H9 (cell line): ENCODE measurements around the gene ANO2. TPM values are rescaled to one million over a fixed set of nuclear protein-coding genes. Genes with fewer than 3 reads are reported as not detected.

Source experiments
- DNase-seq: peaks from one replicate; pipeline ENCODE4 v3.0.0-alpha.2; 2017
- H2AFZ ChIP-seq: one replicate; pipeline ENCODE4 v1.6.1; 2013; ENCODE audit warnings: mild to moderate bottlenecking, low read length, control low read depth, moderate library complexity
- H2AK5ac ChIP-seq: 2 replicates; pipeline ENCODE4 v1.6.1; 2013; ENCODE audit warnings: low read length, control low read depth, mixed read lengths; ENCODE audit not compliant: insufficient read length
- H2BK120ac ChIP-seq: one replicate; pipeline ENCODE4 v1.6.1; 2013; ENCODE audit warnings: low read depth, mild to moderate bottlenecking, low read length, control low read depth, inconsistent platforms; ENCODE audit not compliant: poor library complexity, severe bottlenecking
- H2BK12ac ChIP-seq: 2 replicates; pipeline ENCODE4 v1.6.1; 2013; ENCODE audit warnings: low read length, control low read depth, mixed read lengths, low read depth; ENCODE audit not compliant: insufficient read length
- H2BK15ac ChIP-seq: 2 replicates; pipeline ENCODE4 v1.6.1; 2013; ENCODE audit warnings: low read depth, low read length, control low read depth
- H2BK20ac ChIP-seq: one replicate; pipeline ENCODE4 v1.6.1; 2013; ENCODE audit warnings: low read depth, mild to moderate bottlenecking, low read length, control low read depth, inconsistent platforms; ENCODE audit not compliant: poor library complexity, severe bottlenecking
- H2BK5ac ChIP-seq: 2 replicates; pipeline ENCODE4 v1.6.1; 2013; ENCODE audit warnings: low read length, control low read depth, mixed read lengths; ENCODE audit not compliant: insufficient read length
- H3K14ac ChIP-seq: 2 replicates; pipeline ENCODE4 v1.6.1; 2013; ENCODE audit warnings: low read length, control low read depth; ENCODE audit not compliant: insufficient read depth
- H3K18ac ChIP-seq: 2 replicates; pipeline ENCODE4 v1.6.1; 2013; ENCODE audit warnings: low read depth, mild to moderate bottlenecking, mixed read lengths, low read length, control low read depth; ENCODE audit not compliant: insufficient read length
- H3K23ac ChIP-seq: 2 replicates; pipeline ENCODE4 v1.6.1; 2013; ENCODE audit warnings: low read length, control low read depth, mixed read lengths, low read depth; ENCODE audit not compliant: insufficient read length
- H3K23me2 ChIP-seq: 2 replicates; pipeline ENCODE4 v1.6.1; 2013; ENCODE audit warnings: low read depth, mild to moderate bottlenecking, mixed read lengths, low read length, control low read depth; ENCODE audit not compliant: insufficient read length, poor library complexity, severe bottlenecking
- H3K27ac ChIP-seq: 2 replicates; pipeline ENCODE4 v1.5.1; 2013; ENCODE audit warnings: low read length, control low read depth, mixed read lengths, low read depth; ENCODE audit not compliant: insufficient read length
- H3K27me3 ChIP-seq: 2 replicates; pipeline ENCODE4 v1.6.1; 2013; ENCODE audit warnings: low read length, control low read depth, inconsistent platforms; ENCODE audit not compliant: insufficient read depth
- H3K4ac ChIP-seq: 2 replicates; pipeline ENCODE4 v1.6.1; 2013; ENCODE audit warnings: low read depth, mild to moderate bottlenecking, control low read depth, inconsistent platforms, low read length, moderate library complexity
- H3K4me1 ChIP-seq: 2 replicates; pipeline ENCODE4 v1.6.1; 2013; ENCODE audit warnings: low read length, control low read depth, inconsistent platforms; ENCODE audit not compliant: insufficient read depth
- H3K4me2 ChIP-seq: 2 replicates; pipeline ENCODE4 v1.6.1; 2013; ENCODE audit warnings: low read length, control low read depth, mixed read lengths; ENCODE audit not compliant: insufficient read length, insufficient read depth
- H3K56ac ChIP-seq: 2 replicates; pipeline ENCODE4 v1.6.1; 2013; ENCODE audit warnings: low read depth, mild to moderate bottlenecking, mixed read lengths, low read length, control low read depth; ENCODE audit not compliant: insufficient read length
- H3K79me1 ChIP-seq: 2 replicates; pipeline ENCODE4 v1.6.1; 2013; ENCODE audit warnings: low read depth, mild to moderate bottlenecking, moderate library complexity, low read length, control low read depth, inconsistent platforms; ENCODE audit not compliant: insufficient read depth, poor library complexity, severe bottlenecking
- H3K79me2 ChIP-seq: 2 replicates; pipeline ENCODE4 v1.6.1; 2013; ENCODE audit warnings: low read length, control low read depth, inconsistent platforms; ENCODE audit not compliant: insufficient read depth
- H3K9ac ChIP-seq: 2 replicates; pipeline ENCODE4 v1.6.1; 2013; ENCODE audit warnings: low read length, control low read depth, mixed read lengths; ENCODE audit not compliant: insufficient read length; ENCODE audit errors: extremely low read depth
- H3K9me3 ChIP-seq: one replicate; pipeline ENCODE4 v1.6.1; 2013; ENCODE audit warnings: low read depth, low read length, inconsistent platforms; ENCODE audit not compliant: control insufficient read depth
- H3T11ph ChIP-seq: one replicate; pipeline ENCODE4 v1.6.1; 2013; ENCODE audit warnings: mild to moderate bottlenecking, low read length, control low read depth, inconsistent platforms
- H4K20me1 ChIP-seq: one replicate; pipeline ENCODE4 v1.6.1; 2013; ENCODE audit not compliant: control insufficient read depth, insufficient read length, insufficient read depth
- H4K5ac ChIP-seq: 2 replicates; pipeline ENCODE4 v1.6.1; 2013; ENCODE audit warnings: low read depth, mild to moderate bottlenecking, mixed read lengths, low read length, control low read depth; ENCODE audit not compliant: insufficient read length
- H4K8ac ChIP-seq: replicated peaks from 2 replicates; pipeline ENCODE4 v1.6.1; 2013; ENCODE audit warnings: low read length, control low read depth, mixed read lengths, low read depth; ENCODE audit not compliant: insufficient read length
- H4K91ac ChIP-seq: 2 replicates; pipeline ENCODE4 v1.6.1; 2013; ENCODE audit warnings: low read depth, mild to moderate bottlenecking, moderate library complexity, mixed read lengths, low read length, control low read depth; ENCODE audit not compliant: insufficient read length
- H3K27ac Mint-ChIP-seq, 3 experiments: 2 replicates in 2 of 3; 3 replicates in 1 of 3; pipeline ENCODE4 v1.8.0; 2020 to 2021; ENCODE audit warnings: mixed read lengths in 3 of 3, mild to moderate bottlenecking in 1 of 3, moderate library complexity in 1 of 3
- H3K27me3 Mint-ChIP-seq: 2 replicates; pipeline ENCODE4 v1.8.0; 2021; ENCODE audit warnings: low read depth, mild to moderate bottlenecking, moderate library complexity, mixed read lengths
- H3K36me3 Mint-ChIP-seq, 3 experiments: 2 replicates in 2 of 3; 3 replicates in 1 of 3; pipeline ENCODE4 v1.8.0; 2020 to 2021; ENCODE audit warnings: low read depth in 3 of 3, mixed read lengths in 3 of 3; ENCODE audit not compliant: insufficient read depth in 1 of 3
- H3K4me1 Mint-ChIP-seq, 2 experiments: 2 replicates each; pipeline ENCODE4 v1.8.0; 2020; ENCODE audit warnings: mixed read lengths in 2 of 2
- H3K4me3 Mint-ChIP-seq, 2 experiments: 2 replicates in 1 of 2; 3 replicates in 1 of 2; pipeline ENCODE4 v1.8.0; 2020 to 2021; ENCODE audit warnings: mild to moderate bottlenecking in 2 of 2, mixed read lengths in 2 of 2, moderate library complexity in 1 of 2
- H3K9me3 Mint-ChIP-seq, 2 experiments: 2 replicates in 1 of 2; 3 replicates in 1 of 2; pipeline ENCODE4 v1.8.0; 2020; ENCODE audit warnings: mild to moderate bottlenecking in 2 of 2, mixed read lengths in 2 of 2, moderate library complexity in 1 of 2
- WGBS: extraction: QIAGEN DNeasy Blood & Tissue Kit; methylation state at CpG from one replicate; pipeline ENCODE4 v1.1.7; 2013; ENCODE audit warnings: missing lambda C conversion rate, low lambda C conversion rate, mixed read lengths; ENCODE audit not compliant: insufficient read length; ENCODE audit errors: extremely low coverage; 5-methylcytosine and 5-hydroxymethylcytosine counted together
- total RNA-seq: library from RNA; stranded (reverse); gene quantifications from 2 replicates; pipeline ENCODE4 v1.2.1, GENCODE V29; 2021
- TF ChIP-seq, protein P1 (sequence below): fragments of 200-600 bp; sonication (generic); conservative IDR thresholded peaks from 3 replicates; pipeline ENCODE4 v1.8.0; 2021; ENCODE audit warnings: antibody characterized with exemption, mild to moderate bottlenecking

The ANO2 gene
- total RNA-seq, 1 experiment from 2014 or later, result 3.8 TPM

DNA sequence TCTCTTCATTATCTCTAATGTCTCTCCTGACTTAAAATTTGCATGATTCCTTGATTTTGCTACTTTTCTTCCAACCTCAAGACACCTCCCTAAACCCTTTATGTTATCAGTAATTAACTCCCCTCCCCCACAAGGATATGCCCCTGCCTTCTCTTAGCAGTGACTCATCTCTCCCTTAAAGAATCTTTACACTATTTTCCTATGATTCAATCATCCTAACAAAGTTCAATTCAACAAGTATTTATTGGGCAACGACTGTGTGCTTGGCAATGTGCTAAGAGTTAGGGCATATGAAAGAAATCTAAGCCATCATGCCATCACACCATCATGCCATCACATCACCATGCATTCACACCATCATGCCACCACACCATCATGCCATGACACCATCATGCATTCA, 80.1 kb downstream of the ANO2 start:
- no CpG with 5 or more reads among the region's 1 CpG for WGBS
- Histone ChIP-seq H2BK15ac (no peak overlapping the region), H3K4ac (no peak overlapping the region), H3K9ac (no peak overlapping the region), H3K79me1 (no peaks in the 10 kb centered on the region), H3T11ph (no peak overlapping the region), H4K8ac (no peak overlapping the region), H4K91ac (no peak overlapping the region), H4K20me1 (no peaks in the 10 kb centered on the region), H3K27me3 (no peaks in the 10 kb centered on the region), H3K4me1 (no peaks in the 10 kb centered on the region; the same call in 1 of the 2 replicates), H2BK5ac (no peak overlapping the region), H2BK120ac (no peak overlapping the region), H3K56ac (no peak overlapping the region), H3K23ac (no peak overlapping the region), H2AFZ (no peak overlapping the region), H3K79me2 (no peaks in the 10 kb centered on the region), H3K23me2 (no peaks in the 10 kb centered on the region), H2BK20ac (no peak overlapping the region), H2AK5ac (no peak overlapping the region), H3K18ac (no peak overlapping the region), H3K4me2 (no peak overlapping the region), H2BK12ac (no peak overlapping the region), H3K27ac (no peak overlapping the region), H4K5ac (no peak overlapping the region), H3K14ac (no peak overlapping the region), H3K9me3 (no peaks in the 10 kb centered on the region)
- Mint-ChIP-seq H3K27me3 (peaks cover 2% of the 10 kb centered on the region), H3K4me3 (no peak overlapping the region), H3K36me3 (no peaks in the 10 kb centered on the region; a peak in 1 of 7 replicates), H3K9me3 (no peaks in the 10 kb centered on the region; a peak in 1 of 5 replicates), H3K27ac (no peak overlapping the region), H3K4me1 (peaks cover 5 to 14% of the 10 kb centered on the region in 2 experiments)
- TF ChIP-seq, protein P1, sequence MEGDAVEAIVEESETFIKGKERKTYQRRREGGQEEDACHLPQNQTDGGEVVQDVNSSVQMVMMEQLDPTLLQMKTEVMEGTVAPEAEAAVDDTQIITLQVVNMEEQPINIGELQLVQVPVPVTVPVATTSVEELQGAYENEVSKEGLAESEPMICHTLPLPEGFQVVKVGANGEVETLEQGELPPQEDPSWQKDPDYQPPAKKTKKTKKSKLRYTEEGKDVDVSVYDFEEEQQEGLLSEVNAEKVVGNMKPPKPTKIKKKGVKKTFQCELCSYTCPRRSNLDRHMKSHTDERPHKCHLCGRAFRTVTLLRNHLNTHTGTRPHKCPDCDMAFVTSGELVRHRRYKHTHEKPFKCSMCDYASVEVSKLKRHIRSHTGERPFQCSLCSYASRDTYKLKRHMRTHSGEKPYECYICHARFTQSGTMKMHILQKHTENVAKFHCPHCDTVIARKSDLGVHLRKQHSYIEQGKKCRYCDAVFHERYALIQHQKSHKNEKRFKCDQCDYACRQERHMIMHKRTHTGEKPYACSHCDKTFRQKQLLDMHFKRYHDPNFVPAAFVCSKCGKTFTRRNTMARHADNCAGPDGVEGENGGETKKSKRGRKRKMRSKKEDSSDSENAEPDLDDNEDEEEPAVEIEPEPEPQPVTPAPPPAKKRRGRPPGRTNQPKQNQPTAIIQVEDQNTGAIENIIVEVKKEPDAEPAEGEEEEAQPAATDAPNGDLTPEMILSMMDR, result no peak
- DNase-seq, result no peak
